Measurements from ENCODE around the gene IL12RB1. TPM values are rescaled to one million over a fixed set of nuclear protein-coding genes. Genes with fewer than 3 reads are reported as not detected.

IL12RB1 gene
- total RNA-seq, 1 donor from 2014 or later = not detected

- Mint-ChIP-seq H3K4me1 (ENCODE audit: low read depth, unreplicated experiment) (no peaks in the 10 kb centered on the region), H3K36me3 (ENCODE audit: unreplicated experiment) (no peaks in the 10 kb centered on the region), H3K27ac (ENCODE audit: unreplicated experiment) (no peak overlapping the region), H3K27me3 (ENCODE audit: unreplicated experiment) (peaks cover 3% of the 10 kb centered on the region), H3K9me3 (ENCODE audit: unreplicated experiment) (peaks cover 2% of the 10 kb centered on the region), H3K4me3 (ENCODE audit: unreplicated experiment) (no peak overlapping the region)
- no peak for TF ChIP-seq CTCF (IDR thresholded peaks at IDR 0.05; ENCODE audit: partially characterized antibody, unreplicated experiment)
- DNase-seq = no peak
Measured at GRCh38 chr19:18013210-18014111, 73.3 kb downstream of the IL12RB1 start.

GRCh38 chr19:18010149-18010548 lies 76.6 kb downstream of the IL12RB1 start:
- DNase-seq = no peak
- Mint-ChIP-seq H3K27ac (ENCODE audit: unreplicated experiment) (no peak overlapping the region), H3K4me1 (ENCODE audit: low read depth, unreplicated experiment) (no peaks in the 10 kb centered on the region), H3K4me3 (ENCODE audit: unreplicated experiment) (no peak overlapping the region), H3K9me3 (ENCODE audit: unreplicated experiment) (peaks cover 6% of the 10 kb centered on the region), H3K36me3 (ENCODE audit: unreplicated experiment) (no peaks in the 10 kb centered on the region), H3K27me3 (ENCODE audit: unreplicated experiment) (peaks cover 2% of the 10 kb centered on the region)
- no peak for TF ChIP-seq CTCF (IDR thresholded peaks at IDR 0.05; ENCODE audit: partially characterized antibody, unreplicated experiment)

GRCh38 chr19:18009412-18010066 lies 77.2 kb downstream of the IL12RB1 start:
- no peak for DNase-seq
- Mint-ChIP-seq H3K4me1 (ENCODE audit: low read depth, unreplicated experiment) (no peaks in the 10 kb centered on the region), H3K36me3 (ENCODE audit: unreplicated experiment) (no peaks in the 10 kb centered on the region)

More at GRCh38 chr19:18009412-18010066, 77.2 kb downstream of the IL12RB1 start:
- no peak overlapping the region for H3K4me3 Mint-ChIP-seq (ENCODE audit: unreplicated experiment)
- peaks cover 6% of the 10 kb centered on the region for H3K9me3 Mint-ChIP-seq (ENCODE audit: unreplicated experiment)
- TF ChIP-seq CTCF (IDR thresholded peaks at IDR 0.05; ENCODE audit: partially characterized antibody, unreplicated experiment) = no peak
- H3K27me3 Mint-ChIP-seq (ENCODE audit: unreplicated experiment) = peaks cover 1% of the 10 kb centered on the region
- no peak overlapping the region for H3K27ac Mint-ChIP-seq (ENCODE audit: unreplicated experiment)

Other genes starting within 250 kb of the IL12RB1 start
- 1.3 TPM for gene JAK3, start 239.0 kb downstream of the IL12RB1 start, total RNA-seq (ENCODE audit: unreplicated experiment)
- gene RPL18A, start 227.0 kb downstream of the IL12RB1 start, total RNA-seq (ENCODE audit: unreplicated experiment) = 1,135 TPM
- 4.3 TPM for gene SLC5A5, start 215.0 kb downstream of the IL12RB1 start, total RNA-seq (ENCODE audit: unreplicated experiment)
- 87.9 TPM for gene CCDC124, start 153.9 kb downstream of the IL12RB1 start, total RNA-seq (ENCODE audit: unreplicated experiment)
- gene KCNN1, start 119.8 kb downstream of the IL12RB1 start, total RNA-seq (ENCODE audit: unreplicated experiment) = 91.1 TPM
- 4.0 TPM for gene ARRDC2, start 78.8 kb downstream of the IL12RB1 start, total RNA-seq (ENCODE audit: unreplicated experiment)
- gene MAST3, start 10.8 kb upstream of the IL12RB1 start, total RNA-seq (ENCODE audit: unreplicated experiment) = 16.6 TPM
- 36.4 TPM for gene PIK3R2, start 66.2 kb upstream of the IL12RB1 start, total RNA-seq (ENCODE audit: unreplicated experiment)
- 0.76 TPM for gene IFI30, start 86.9 kb upstream of the IL12RB1 start, total RNA-seq (ENCODE audit: unreplicated experiment)
- gene MPV17L2, start 106.3 kb upstream of the IL12RB1 start, total RNA-seq (ENCODE audit: unreplicated experiment) = 17.9 TPM
- 77.4 TPM for gene RAB3A, start 117.1 kb upstream of the IL12RB1 start, total RNA-seq (ENCODE audit: unreplicated experiment)
- 69.8 TPM for gene PDE4C, start 139.5 kb upstream of the IL12RB1 start, total RNA-seq (ENCODE audit: unreplicated experiment)
- gene IQCN, start 187.5 kb upstream of the IL12RB1 start, total RNA-seq (ENCODE audit: unreplicated experiment) = 23.6 TPM
- 341 TPM for gene JUND, start 194.7 kb upstream of the IL12RB1 start, total RNA-seq (ENCODE audit: unreplicated experiment)
- gene LSM4, start 236.1 kb upstream of the IL12RB1 start, total RNA-seq (ENCODE audit: unreplicated experiment) = 137 TPM

Data from glutamatergic neuron (in vitro differentiated cells).